BLaER1 (cell line): ENCODE measurements around the gene NAA40.

Experiments
- H3K27ac ChIP-seq: shearing (Covaris generic); formaldehyde crosslinking; 2 replicates; pipeline ENCODE4 v1.8.1; 2022
- H3K27me3 ChIP-seq: shearing (Covaris generic); formaldehyde crosslinking; 2 replicates; pipeline ENCODE4 v1.8.1; 2022
- H3K36me3 ChIP-seq: shearing (Covaris generic); formaldehyde crosslinking; 2 replicates; pipeline ENCODE4 v1.8.1; 2022
- H3K4me1 ChIP-seq: shearing (Covaris generic); formaldehyde crosslinking; 2 replicates; pipeline ENCODE4 v1.8.1; 2022
- H3K4me2 ChIP-seq: shearing (Covaris generic); formaldehyde crosslinking; 2 replicates; pipeline ENCODE4 v1.8.1; 2022
- H3K4me3 ChIP-seq: shearing (Covaris generic); formaldehyde crosslinking; 2 replicates; pipeline ENCODE4 v1.8.1; 2022
- H3K9ac ChIP-seq: shearing (Covaris generic); formaldehyde crosslinking; 2 replicates; pipeline ENCODE4 v1.8.1; 2022
- H3K9me3 ChIP-seq: shearing (Covaris generic); formaldehyde crosslinking; 2 replicates; pipeline ENCODE4 v1.8.1; 2022
- H4K20me1 ChIP-seq: shearing (Covaris generic); formaldehyde crosslinking; 2 replicates; pipeline ENCODE4 v1.8.1; 2022
- Cebpa-rat ChIP-seq: shearing (Covaris generic); IDR thresholded peaks from 2 replicates; pipeline ENCODE4 v1.8.1; 2022

NAA40 gene

GRCh38 chr11:63918507-63919191, 20.2 kb upstream of the NAA40 start:
- Histone ChIP-seq H3K27me3 (no peaks in the 10 kb centered on the region), H3K4me1 (peaks cover 57% of the 10 kb centered on the region), H3K4me2 (peak overlapping the region; percentile 99), H3K9me3 (no peaks in the 10 kb centered on the region), H3K9ac (peak overlapping the region; percentile 82), H3K36me3 (peaks cover 13% of the 10 kb centered on the region), H3K4me3 (peak overlapping the region; percentile 86), H4K20me1 (peaks cover 24% of the 10 kb centered on the region), H3K27ac (peak overlapping the region; percentile 96)
- TF ChIP-seq Cebpa-rat: no peak

- Histone ChIP-seq H3K36me3 (peaks cover 5% of the 10 kb centered on the region), H3K4me3 (peak overlapping the region; percentile 86), H4K20me1 (peaks cover 15% of the 10 kb centered on the region), H3K4me2 (peak overlapping the region; percentile 99), H3K9me3 (no peaks in the 10 kb centered on the region), H3K27me3 (no peaks in the 10 kb centered on the region), H3K27ac (peak overlapping the region; percentile 96), H3K4me1 (peaks cover 49% of the 10 kb centered on the region), H3K9ac (peak overlapping the region; percentile 82)
- TF ChIP-seq Cebpa-rat: no peak
Observed at GRCh38 chr11:63919267-63920125, 19.3 kb upstream of the NAA40 start.

- peaks cover 7% of the 10 kb centered on the region for H4K20me1 ChIP-seq
- peak overlapping the region; percentile 96 for H3K27ac ChIP-seq
- H3K4me1 ChIP-seq: peaks cover 41% of the 10 kb centered on the region
- H3K36me3 ChIP-seq: no peaks in the 10 kb centered on the region
- H3K4me2 ChIP-seq: peak overlapping the region; percentile 99
- H3K27me3 ChIP-seq: no peaks in the 10 kb centered on the region
- no peak for TF ChIP-seq Cebpa-rat
- peak overlapping the region; percentile 82; the same call in 1 of the 2 replicates for H3K9ac ChIP-seq
- no peak overlapping the region; the same call in 1 of the 2 replicates for H3K4me3 ChIP-seq
- H3K9me3 ChIP-seq: no peaks in the 10 kb centered on the region
Observed at GRCh38 chr11:63920126-63920938, 18.5 kb upstream of the NAA40 start.

- no peak overlapping the region for H3K4me3 ChIP-seq
- H3K9ac ChIP-seq: no peak overlapping the region
- H3K27ac ChIP-seq: no peak overlapping the region
Observed at GRCh38 chr11:63920939-63921417, 17.8 kb upstream of the NAA40 start.

GRCh38 chr11:63922673-63923192, 16.1 kb upstream of the NAA40 start:
- Histone ChIP-seq H4K20me1 (no peaks in the 10 kb centered on the region), H3K4me3 (no peak overlapping the region), H3K9ac (no peak overlapping the region), H3K27me3 (no peaks in the 10 kb centered on the region), H3K27ac (no peak overlapping the region), H3K4me1 (peaks cover 34% of the 10 kb centered on the region), H3K4me2 (no peak overlapping the region), H3K9me3 (no peaks in the 10 kb centered on the region), H3K36me3 (no peaks in the 10 kb centered on the region)
- no peak for TF ChIP-seq Cebpa-rat

More at GRCh38 chr11:63920939-63921417, 17.8 kb upstream of the NAA40 start:
- H3K9me3 ChIP-seq: no peaks in the 10 kb centered on the region
- TF ChIP-seq Cebpa-rat: no peak
- H3K4me1 ChIP-seq: peaks cover 34% of the 10 kb centered on the region
- no peaks in the 10 kb centered on the region for H3K36me3 ChIP-seq
- H3K4me2 ChIP-seq: peak overlapping the region; percentile 99; the same call in 1 of the 2 replicates
- peaks cover 1% of the 10 kb centered on the region for H4K20me1 ChIP-seq
- no peaks in the 10 kb centered on the region for H3K27me3 ChIP-seq

- no peaks in the 10 kb centered on the region for H3K36me3 ChIP-seq
- H3K27me3 ChIP-seq: no peaks in the 10 kb centered on the region
- no peak overlapping the region for H3K4me3 ChIP-seq
- no peak overlapping the region for H3K4me2 ChIP-seq
- no peaks in the 10 kb centered on the region for H3K9me3 ChIP-seq
- no peaks in the 10 kb centered on the region for H4K20me1 ChIP-seq
- H3K9ac ChIP-seq: no peak overlapping the region
- H3K4me1 ChIP-seq: peaks cover 30% of the 10 kb centered on the region
- H3K27ac ChIP-seq: no peak overlapping the region
- no peak for TF ChIP-seq Cebpa-rat
Observed at GRCh38 chr11:63923319-63923718, 15.5 kb upstream of the NAA40 start.

- no peaks in the 10 kb centered on the region for H3K9me3 ChIP-seq
- peaks cover 24% of the 10 kb centered on the region for H3K4me1 ChIP-seq
- H3K4me3 ChIP-seq: no peak overlapping the region
- H3K27ac ChIP-seq: no peak overlapping the region
- H4K20me1 ChIP-seq: no peaks in the 10 kb centered on the region
- no peak overlapping the region for H3K9ac ChIP-seq
- H3K4me2 ChIP-seq: no peak overlapping the region
- TF ChIP-seq Cebpa-rat: no peak
- no peaks in the 10 kb centered on the region for H3K27me3 ChIP-seq
- H3K36me3 ChIP-seq: no peaks in the 10 kb centered on the region
Observed at GRCh38 chr11:63929616-63930015, 9.2 kb upstream of the NAA40 start.

GRCh38 chr11:63931045-63931444, 7.8 kb upstream of the NAA40 start:
- no peak for TF ChIP-seq Cebpa-rat
- H3K9me3 ChIP-seq: no peaks in the 10 kb centered on the region
- H3K27ac ChIP-seq: peak overlapping the region; percentile 30; the same call in 1 of the 2 replicates
- peak overlapping the region; percentile 48; the same call in 1 of the 2 replicates for H3K9ac ChIP-seq
- no peaks in the 10 kb centered on the region for H4K20me1 ChIP-seq
- peak overlapping the region; percentile 50 for H3K4me2 ChIP-seq
- H3K4me3 ChIP-seq: no peak overlapping the region
- H3K36me3 ChIP-seq: no peaks in the 10 kb centered on the region
- no peaks in the 10 kb centered on the region for H3K27me3 ChIP-seq
- peaks cover 25% of the 10 kb centered on the region for H3K4me1 ChIP-seq

- 0 out of 2 replicates have a peak overlapping the region, but pooled peaks have one; percentile 14 for H3K27ac ChIP-seq
- H3K9me3 ChIP-seq: no peaks in the 10 kb centered on the region
- no peaks in the 10 kb centered on the region for H3K27me3 ChIP-seq
- H3K4me3 ChIP-seq: no peak overlapping the region
- no peak overlapping the region for H3K9ac ChIP-seq
- no peaks in the 10 kb centered on the region for H3K36me3 ChIP-seq
- TF ChIP-seq Cebpa-rat: no peak
- no peaks in the 10 kb centered on the region for H4K20me1 ChIP-seq
- H3K4me1 ChIP-seq: peaks cover 25% of the 10 kb centered on the region
- no peak overlapping the region for H3K4me2 ChIP-seq
Observed at GRCh38 chr11:63931876-63932275, 6.9 kb upstream of the NAA40 start.
